OCI-LY1 (cell line): ENCODE results near the gene SRL.
"Not testable (repeated sequence)": the region's sequence is repeated elsewhere in the genome, so short reads cannot be mapped to it uniquely, and the experiment has no call there.

Experiments used
- H2AFZ ChIP-seq: fragments of 200-600 bp; sonication (generic), shearing (Covaris generic); 2 replicates; pipeline ENCODE4 v1.6.0; 2014; ENCODE audit warnings: antibody characterized with exemption, mild to moderate bottlenecking, low read length
- H3F3A ChIP-seq: fragments of 200-600 bp; sonication (generic), shearing (Covaris generic); 2 replicates; pipeline ENCODE4 v1.6.0; 2014; ENCODE audit warnings: mild to moderate bottlenecking, antibody characterized with exemption, low read length, moderate library complexity; ENCODE audit not compliant: insufficient read depth
- H3K27ac ChIP-seq: fragments of 200-600 bp; sonication (generic); 2 replicates; pipeline ENCODE4 v1.5.1; 2014; ENCODE audit warnings: low read length, mixed run types, mild to moderate bottlenecking, low read depth; ENCODE audit not compliant: poor library complexity, severe bottlenecking
- H3K27me3 ChIP-seq: fragments of 200-600 bp; sonication (generic); 2 replicates; pipeline ENCODE4 v1.6.0; 2014; ENCODE audit warnings: antibody characterized with exemption, mild to moderate bottlenecking, low read length, moderate library complexity; ENCODE audit not compliant: insufficient read depth
- H3K36me3 ChIP-seq: fragments of 200-600 bp; sonication (generic); 2 replicates; pipeline ENCODE4 v1.6.1; 2014; ENCODE audit warnings: mild to moderate bottlenecking, antibody characterized with exemption, low read length, moderate library complexity, mixed read lengths; ENCODE audit not compliant: insufficient read depth
- H3K4me1 ChIP-seq: fragments of 200-600 bp; sonication (generic); 2 replicates; pipeline ENCODE4 v1.5.1; 2014; ENCODE audit warnings: mild to moderate bottlenecking, low read length, moderate library complexity; ENCODE audit not compliant: insufficient read depth, severe bottlenecking
- H3K4me2 ChIP-seq: fragments of 200-600 bp; sonication (generic), shearing (Covaris generic); 2 replicates; pipeline ENCODE4 v1.6.1; 2014; ENCODE audit warnings: low read length
- H3K4me3 ChIP-seq: fragments of 200-600 bp; sonication (generic); 2 replicates; pipeline ENCODE4 v1.5.1; 2014; ENCODE audit warnings: low read length, low read depth, mild to moderate bottlenecking, mixed read lengths; ENCODE audit not compliant: poor library complexity, severe bottlenecking
- H3K79me2 ChIP-seq: fragments of 200-600 bp; shearing (Covaris generic); 2 replicates; pipeline ENCODE4 v1.6.1; 2016; ENCODE audit warnings: mixed run types, low read length, mixed read lengths; ENCODE audit not compliant: insufficient read depth
- H3K9ac ChIP-seq: fragments of 200-600 bp; sonication (generic), shearing (Covaris generic); 2 replicates; pipeline ENCODE4 v1.6.1; 2014; ENCODE audit warnings: mild to moderate bottlenecking, low read length, mixed read lengths
- H3K9me2 ChIP-seq: fragments of 200-600 bp; sonication (generic), shearing (Covaris generic); 2 replicates; pipeline ENCODE4 v1.6.1; 2014; ENCODE audit warnings: low read depth, mild to moderate bottlenecking, low read length, mixed read lengths
- H3K9me3 ChIP-seq: fragments of 200-600 bp; shearing (Covaris generic); 2 replicates; pipeline ENCODE4 v1.6.1; 2014; ENCODE audit warnings: low read length, mixed read lengths
- H4K20me1 ChIP-seq: fragments of 200-600 bp; sonication (generic), shearing (Covaris generic); 2 replicates; pipeline ENCODE4 v1.6.0; 2016; ENCODE audit warnings: mild to moderate bottlenecking, low read length; ENCODE audit not compliant: insufficient read depth
- CTCF ChIP-seq: fragments of 200-600 bp; sonication (generic), shearing (Covaris generic); IDR thresholded peaks from 2 replicates; pipeline ENCODE4 v1.5.1; 2017; ENCODE audit warnings: mild to moderate bottlenecking, antibody characterized with exemption, low read length, moderate library complexity, mixed read lengths
- EZH2 ChIP-seq: fragments of 200-600 bp; sonication (generic), shearing (Covaris generic); IDR thresholded peaks from 2 replicates; pipeline ENCODE4 v1.8.0; 2017; ENCODE audit warnings: borderline replicate concordance, mixed run types, mild to moderate bottlenecking, antibody characterized with exemption, low read length, moderate library complexity, mixed read lengths

The SRL gene

GRCh38 chr16:4212211-4212933, 29.5 kb downstream of the SRL start:
- Histone ChIP-seq H3K9me2 (no peaks in the 10 kb centered on the region), H3K27me3 (peaks cover 6% of the 10 kb centered on the region; the same call in 1 of the 2 replicates), H3K9ac (no peak overlapping the region), H3K79me2 (no peaks in the 10 kb centered on the region), H3K4me1 (no peaks in the 10 kb centered on the region), H4K20me1 (no peaks in the 10 kb centered on the region), H3K36me3 (no peaks in the 10 kb centered on the region), H3K4me3 (no peak overlapping the region), H3K27ac (no peak overlapping the region), H3K9me3 (no peaks in the 10 kb centered on the region), H3F3A (no peaks in the 10 kb centered on the region), H2AFZ (no peak overlapping the region), H3K4me2 (no peak overlapping the region)
- TF ChIP-seq CTCF, result no peak
- TF ChIP-seq EZH2, result no peak

- H3K9ac ChIP-seq, H3F3A ChIP-seq, H3K4me2 ChIP-seq, H3K4me1 ChIP-seq, H3K4me3 ChIP-seq, H3K36me3 ChIP-seq, H3K27me3 ChIP-seq, H4K20me1 ChIP-seq, H3K79me2 ChIP-seq, H2AFZ ChIP-seq, H3K9me2 ChIP-seq, H3K27ac ChIP-seq, H3K9me3 ChIP-seq: not testable (repeated sequence)
Measured at GRCh38 chr16:4211445-4212210, 30.3 kb downstream of the SRL start.

GRCh38 chr16:4209666-4210065, 32.2 kb downstream of the SRL start:
- Histone ChIP-seq H3K4me2 (no peak overlapping the region), H3K9me3 (no peaks in the 10 kb centered on the region)

More at GRCh38 chr16:4209666-4210065, 32.2 kb downstream of the SRL start:
- Histone ChIP-seq H3K36me3 (no peaks in the 10 kb centered on the region), H3K4me3 (no peak overlapping the region), H3K4me1 (no peaks in the 10 kb centered on the region), H3K79me2 (no peaks in the 10 kb centered on the region), H3K27ac (no peak overlapping the region), H3K9ac (no peak overlapping the region), H4K20me1 (no peaks in the 10 kb centered on the region), H3K27me3 (peaks cover 6% of the 10 kb centered on the region; the same call in 1 of the 2 replicates), H2AFZ (no peak overlapping the region), H3K9me2 (no peaks in the 10 kb centered on the region), H3F3A (no peaks in the 10 kb centered on the region)
- TF ChIP-seq EZH2 (no peak), CTCF (no peak)
